ENCODE measurements around the gene TTC12.
"Not testable (repeated sequence)": the region's sequence is repeated elsewhere in the genome, so short reads cannot be mapped to it uniquely, and the experiment has no call there.

Gene TTC12

GRCh38 chr11:113283881-113284280 is 30.5 kb upstream of the TTC12 start:
- DNase-seq (ENCODE audit: low read depth in 2 of 2): no peak

- DNase-seq (ENCODE audit: low read depth in 2 of 2): no peak
These were observed 28.4 kb upstream of the TTC12 start for GRCh38 chr11:113286009-113286408.

- peak; percentile 48 to 49 for DNase-seq (ENCODE audit: low read depth in 2 of 2)
These were observed 27.6 kb upstream of the TTC12 start for GRCh38 chr11:113286509-113287497.

- DNase-seq (ENCODE audit: low read depth in 2 of 2): no peak
These were observed 26.6 kb upstream of the TTC12 start for GRCh38 chr11:113287801-113288200.

- DNase-seq (ENCODE audit: low read depth in 2 of 2): no peak
These were observed 26.0 kb upstream of the TTC12 start for GRCh38 chr11:113288286-113288863.

- peak; percentile 22 to 24 for DNase-seq (ENCODE audit: low read depth in 2 of 2)
These were observed 24.8 kb upstream of the TTC12 start for GRCh38 chr11:113289431-113290187.

- DNase-seq (ENCODE audit: low read depth in 2 of 2): no peak
These were observed 20.4 kb upstream of the TTC12 start for GRCh38 chr11:113293936-113294335.

- DNase-seq (ENCODE audit: low read depth in 2 of 2): no peak
These were observed 18.4 kb upstream of the TTC12 start for GRCh38 chr11:113295993-113296392.

GRCh38 chr11:113296447-113297205 is 17.8 kb upstream of the TTC12 start:
- no peak for DNase-seq (ENCODE audit: low read depth in 2 of 2)

- not testable (repeated sequence) for DNase-seq (ENCODE audit: low read depth in 2 of 2)
These were observed 15.9 kb upstream of the TTC12 start for GRCh38 chr11:113298496-113298895.

- no peak for DNase-seq (ENCODE audit: low read depth in 2 of 2)
These were observed 9.5 kb upstream of the TTC12 start for GRCh38 chr11:113304916-113305315.

- DNase-seq (ENCODE audit: low read depth in 2 of 2): no peak
These were observed 8.7 kb upstream of the TTC12 start for GRCh38 chr11:113305440-113306336.

- no peak for DNase-seq (ENCODE audit: low read depth in 2 of 2)
These were observed 5.8 kb upstream of the TTC12 start for GRCh38 chr11:113308601-113309000.

- no peak for DNase-seq (ENCODE audit: low read depth in 2 of 2)
These were observed 2.8 kb upstream of the TTC12 start for GRCh38 chr11:113311536-113311935.

- no peak for DNase-seq (ENCODE audit: low read depth in 2 of 2)
These were observed 782 bp upstream of the TTC12 start for GRCh38 chr11:113313601-113314000.

- no peak for DNase-seq (ENCODE audit: low read depth in 2 of 2)
These were observed 356 bp upstream of the TTC12 start for GRCh38 chr11:113314065-113314388.

- DNase-seq (ENCODE audit: low read depth in 2 of 2): no peak
These were observed 1.4 kb downstream of the TTC12 start for GRCh38 chr11:113315811-113316210.

GRCh38 chr11:113316256-113316655 is 1.9 kb downstream of the TTC12 start:
- no peak for DNase-seq (ENCODE audit: low read depth in 2 of 2)

GRCh38 chr11:113317339-113317738 is 3.0 kb downstream of the TTC12 start:
- peak in 1 of 2 experiments; percentile 4 for DNase-seq (ENCODE audit: low read depth in 2 of 2)

- DNase-seq (ENCODE audit: low read depth in 2 of 2): no peak
These were observed 4.7 kb downstream of the TTC12 start for GRCh38 chr11:113319085-113319484.

- no peak for DNase-seq (ENCODE audit: low read depth in 2 of 2)
These were observed 7.8 kb downstream of the TTC12 start for GRCh38 chr11:113322158-113322557.
